ENCODE data around the gene METTL25B.

Gene METTL25B

DNA sequence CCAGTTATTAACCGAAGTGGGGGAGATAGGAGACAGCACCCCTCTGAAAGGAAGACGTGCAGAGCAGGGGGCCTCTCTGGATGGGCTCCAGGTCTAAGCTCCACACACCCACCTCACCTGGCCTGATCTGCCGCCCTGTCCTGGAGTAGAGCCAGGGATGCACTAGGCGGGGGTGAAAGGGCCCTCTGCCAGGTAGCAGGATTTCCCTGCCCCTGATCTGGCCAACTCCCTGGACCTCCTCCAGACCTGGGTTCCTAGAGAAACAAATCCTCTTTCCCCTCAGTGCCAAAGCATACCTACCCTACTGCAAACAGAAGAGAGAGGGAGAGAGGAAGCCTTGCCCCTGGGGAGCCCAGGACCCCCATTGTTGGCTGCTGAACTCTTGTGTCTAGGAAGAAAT lies 24.9 kb upstream of the METTL25B start:
- DNase-seq: no peak

DNA sequence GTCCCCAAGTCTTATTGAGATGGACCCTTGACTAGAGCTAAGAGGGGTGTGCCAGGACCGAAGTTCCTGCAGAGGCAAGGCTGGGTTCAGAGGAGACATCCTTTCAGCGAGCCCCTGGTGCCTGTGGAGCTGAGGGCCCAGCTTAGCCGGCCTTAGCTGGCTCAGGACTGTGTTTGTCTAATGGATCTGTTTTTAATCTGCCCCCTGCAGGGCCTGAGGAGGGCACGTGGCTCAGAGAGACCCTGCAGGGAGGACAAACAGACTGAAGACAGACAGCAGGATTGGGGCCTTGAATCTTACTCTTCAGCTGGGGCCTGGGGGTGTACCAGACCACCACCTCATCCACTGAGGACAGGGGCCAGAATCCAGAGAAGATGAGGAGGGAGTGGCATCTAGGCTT lies 24.5 kb upstream of the METTL25B start:
- no peak for DNase-seq

- DNase-seq: no peak
Observed at GRCh38 chr1:156704166-156704711, 24.0 kb upstream of the METTL25B start.

- DNase-seq: no peak
Observed at GRCh38 chr1:156704930-156705320, 23.3 kb upstream of the METTL25B start.

- no peak for DNase-seq
Observed at GRCh38 chr1:156705321-156705917, 22.9 kb upstream of the METTL25B start, which contains the start of gene CRABP2. TSS of gene CRABP2 (minus strand) at chr1:156705583. CDS start at chr1:156705446, 137 bp downstream.

- DNase-seq: peak; percentile 19
Observed at GRCh38 chr1:156705918-156706656, 22.2 kb upstream of the METTL25B start.

DNA sequence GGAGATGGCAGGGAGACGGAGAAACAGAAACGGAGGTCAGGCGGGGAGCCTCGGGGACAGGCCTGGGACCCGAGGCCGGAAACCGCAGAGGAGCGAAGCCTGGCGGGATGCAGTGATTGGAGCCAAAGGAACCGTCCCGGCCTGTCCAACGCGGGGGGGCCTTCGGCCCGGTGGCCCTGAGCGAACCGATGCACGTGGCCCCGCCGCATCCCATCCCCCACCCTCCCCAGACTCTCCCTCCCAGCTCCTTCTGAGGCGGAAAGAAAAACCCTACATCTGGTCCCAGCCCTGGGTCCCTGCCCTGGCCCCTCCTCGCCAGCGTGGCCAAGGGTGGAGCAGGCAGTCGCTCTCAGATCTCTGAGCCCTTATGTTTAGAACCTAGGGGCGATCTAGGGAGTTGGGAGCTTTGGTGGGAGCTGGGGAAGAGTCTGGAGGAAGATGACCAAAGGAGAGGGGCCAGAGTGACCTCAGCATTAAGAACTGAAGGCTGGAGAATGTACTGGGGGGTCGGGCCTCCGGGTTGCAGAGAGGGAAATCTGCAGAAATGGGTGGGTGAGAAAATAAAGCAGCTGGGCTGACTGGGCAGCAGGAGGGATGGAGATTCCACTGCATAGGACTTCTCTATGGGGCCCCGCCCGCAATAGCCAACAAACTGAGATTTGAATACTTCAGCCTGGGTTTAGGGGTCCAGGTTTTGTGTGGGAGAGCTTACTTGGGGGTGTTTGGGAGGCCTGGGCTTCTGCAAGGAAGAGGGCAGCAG lies 21.4 kb upstream of the METTL25B start:
- no peak for DNase-seq

DNA sequence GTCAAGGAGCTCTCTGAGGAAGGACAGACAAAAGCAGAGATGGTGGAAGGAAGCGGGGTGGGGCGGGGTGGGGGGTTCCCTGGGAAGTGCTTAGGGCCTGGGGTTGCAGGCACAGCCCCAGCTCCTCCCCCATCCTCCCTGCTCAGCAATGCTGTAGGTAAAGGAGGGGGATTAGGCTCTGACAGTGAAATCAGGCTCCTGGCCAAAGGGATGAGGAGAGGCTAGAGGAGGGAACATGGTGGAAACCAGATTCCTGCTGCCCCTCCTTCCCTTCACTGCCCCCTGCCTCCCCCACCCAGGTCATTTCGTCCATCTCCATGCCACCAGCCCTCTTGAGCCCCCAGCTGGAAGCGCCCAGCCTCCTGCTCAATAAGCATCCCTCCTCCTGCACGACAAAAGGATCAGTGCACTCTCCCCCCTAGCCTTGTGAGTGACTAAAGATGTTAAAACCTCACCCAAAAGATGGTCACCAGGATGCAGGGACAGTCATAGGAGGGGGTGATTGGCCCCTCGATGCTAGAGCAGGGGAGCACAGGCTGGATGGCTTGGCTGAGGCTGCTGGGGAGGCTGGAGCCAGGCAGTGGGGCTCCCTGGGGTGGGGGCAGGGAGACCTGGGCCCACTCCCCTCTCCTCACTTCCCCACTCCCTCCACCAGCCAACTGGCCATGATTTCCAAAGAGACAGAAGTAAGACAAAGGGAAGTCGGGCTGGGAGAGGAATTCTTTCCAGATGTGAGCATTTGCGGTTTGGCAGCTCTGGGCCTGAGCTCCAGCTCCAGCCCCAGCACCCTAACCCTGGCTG lies 20.7 kb upstream of the METTL25B start:
- DNase-seq: no peak

- DNase-seq: no peak
Observed at GRCh38 chr1:156708218-156708661, 20.0 kb upstream of the METTL25B start.

- no peak for DNase-seq
Observed at GRCh38 chr1:156709031-156709430, 19.2 kb upstream of the METTL25B start.

GRCh38 chr1:156709757-156710489 lies 18.3 kb upstream of the METTL25B start:
- DNase-seq: peak; percentile 13

GRCh38 chr1:156711011-156711817 lies 17.1 kb upstream of the METTL25B start:
- DNase-seq: no peak

DNA sequence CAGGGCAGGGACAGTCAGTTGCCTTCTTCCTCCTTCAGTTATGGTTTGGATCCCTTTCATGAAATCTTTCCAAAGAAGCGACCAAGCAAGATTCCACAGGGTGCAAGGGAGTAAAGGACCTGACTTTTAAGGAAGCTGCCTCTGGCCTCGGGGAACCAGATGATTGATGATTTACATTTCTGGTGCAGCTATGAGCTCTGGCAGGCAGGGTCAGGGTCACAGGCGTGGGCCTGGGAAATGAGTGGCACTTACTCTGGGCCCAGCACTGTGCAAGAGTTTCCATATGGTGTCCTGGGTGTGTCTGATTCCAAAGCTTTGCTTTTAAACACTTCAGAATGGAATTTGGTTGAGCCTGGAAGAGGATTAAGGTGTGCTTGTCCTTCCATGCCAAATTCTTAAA lies 15.6 kb upstream of the METTL25B start:
- DNase-seq: no peak

GRCh38 chr1:156714830-156715229 lies 13.4 kb upstream of the METTL25B start:
- no peak for DNase-seq

DNA sequence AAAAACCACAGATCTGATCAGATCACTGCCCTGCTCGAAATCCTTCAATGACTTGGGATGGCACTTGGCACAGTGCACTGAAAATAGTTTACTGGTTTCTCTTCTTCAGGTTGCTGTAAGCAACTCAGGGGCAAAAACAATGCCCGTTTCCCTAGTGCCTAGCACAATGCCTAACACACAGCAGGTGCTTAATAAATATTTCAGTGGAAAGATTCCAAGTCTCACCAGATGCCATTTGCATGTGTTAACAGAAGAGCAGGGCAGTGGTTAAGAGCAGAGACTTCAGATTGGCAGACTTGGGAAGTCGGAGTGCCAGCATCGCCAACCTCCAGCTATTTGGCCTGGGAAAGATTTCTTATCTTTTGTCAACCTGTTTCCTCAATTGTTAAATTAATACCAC lies 10.9 kb upstream of the METTL25B start:
- no peak for DNase-seq

- DNase-seq: no peak
Observed at GRCh38 chr1:156721131-156721530, 7.1 kb upstream of the METTL25B start.

GRCh38 chr1:156721535-156721934 lies 6.7 kb upstream of the METTL25B start:
- no peak for DNase-seq

DNA sequence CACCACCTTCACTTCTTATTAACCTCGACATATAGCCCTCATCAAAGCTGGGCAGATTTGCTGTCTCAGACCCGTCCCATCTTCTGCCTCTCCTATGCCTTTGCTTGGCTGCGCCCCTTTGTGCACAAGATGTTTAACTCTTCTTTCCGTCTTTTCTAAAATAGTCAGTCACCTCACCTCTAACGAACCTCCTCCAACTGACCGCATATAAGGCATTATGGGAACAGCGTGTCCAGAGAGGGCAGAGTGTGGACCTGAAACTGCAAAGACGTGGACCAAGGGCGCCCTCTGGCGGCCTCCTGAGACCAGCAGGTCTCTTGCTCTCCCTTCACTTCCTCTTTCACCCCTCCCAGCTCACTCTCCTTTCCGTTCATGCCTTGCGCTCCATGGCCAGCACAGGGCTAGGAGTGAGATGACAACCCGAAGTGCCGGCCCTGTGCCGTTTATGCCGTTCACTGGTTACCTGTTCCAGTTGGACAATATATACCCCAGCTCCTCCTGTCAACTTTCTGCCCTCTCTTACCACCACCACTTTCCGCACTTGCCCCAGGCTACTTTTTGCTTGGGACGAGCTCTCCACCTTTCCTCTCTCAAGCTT lies 2.5 kb upstream of the METTL25B start:
- DNase-seq: peak; percentile 87

DNA sequence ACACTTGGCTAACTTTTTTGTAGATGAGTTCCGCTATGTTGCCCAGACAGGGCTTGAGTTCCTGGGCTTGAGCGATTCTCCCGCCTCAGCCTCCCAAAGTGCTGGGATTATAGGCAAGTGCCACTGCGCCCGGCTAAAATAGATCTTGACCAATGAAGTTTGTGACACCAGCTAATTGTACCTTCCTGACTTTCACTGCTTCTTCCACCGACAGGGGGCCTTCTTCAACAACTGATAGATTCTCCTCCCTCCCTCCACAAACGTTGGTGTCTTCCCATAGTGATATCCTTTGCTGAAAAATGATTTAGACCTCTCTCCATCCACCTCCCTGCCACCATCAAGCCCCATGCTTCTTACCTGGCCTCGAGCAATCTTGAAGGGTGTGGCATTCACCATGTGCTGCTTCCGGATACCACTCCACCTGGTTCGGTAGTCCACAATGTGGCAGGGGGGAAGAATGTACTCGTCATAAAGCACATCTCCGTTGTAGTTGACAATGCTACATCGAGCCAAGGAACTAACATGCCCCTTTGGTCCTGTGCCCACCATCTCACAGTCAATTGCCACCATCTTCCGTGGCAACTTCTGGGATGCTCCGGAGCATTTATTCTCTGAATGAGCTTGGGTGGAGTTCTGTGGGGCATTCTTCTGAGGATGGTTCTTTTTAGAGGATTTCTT lies 1.6 kb upstream of the METTL25B start:
- peak; percentile 16 for DNase-seq

GRCh38 chr1:156727492-156727891 lies 777 bp upstream of the METTL25B start:
- DNase-seq: no peak

Measured in midbrain (tissue), 1 donor.